H54 (cell line): ENCODE measurements around the gene ZNF619.

Experiments used
- DNase-seq: peaks from one replicate; pipeline ENCODE4 v3.0.0; 2011; ENCODE audit warnings: low spot score, mixed read lengths; ENCODE audit not compliant: insufficient read length
- FAIRE-seq: peaks from 3 replicates; lab custom pipeline; 2011; peaks lifted over from hg19 to GRCh38; lab: Jason Lieb, UNC
- POLR2A ChIP-seq: IDR thresholded peaks from 2 replicates; pipeline ENCODE4 v1.6.1; 2011; ENCODE audit warnings: low read depth, mild to moderate bottlenecking, low read length

ZNF619 gene

GRCh38 chr3:40499952-40500351, 23.0 kb downstream of the ZNF619 start:
- FAIRE-seq (no peak), DNase-seq (no peak)
- TF ChIP-seq POLR2A, result no peak

- no peak for TF ChIP-seq POLR2A
- DNase-seq (no peak), FAIRE-seq (no peak)
These were observed 25.1 kb downstream of the ZNF619 start for GRCh38 chr3:40502034-40502433.

- peak; percentile 59 for DNase-seq
These were observed 27.9 kb downstream of the ZNF619 start for GRCh38 chr3:40504636-40505430.

GRCh38 chr3:40505599-40506462, 28.9 kb downstream of the ZNF619 start, which contains the start of gene ZNF620:
Gene ZNF620 (plus strand): TSS chr3:40506039. CDS start chr3:40506353, 314 bp downstream.
- TF ChIP-seq POLR2A, result no peak
- FAIRE-seq, result no peak
- DNase-seq, result peak; percentile 34

More at GRCh38 chr3:40504636-40505430, 27.9 kb downstream of the ZNF619 start:
- peak; percentile 97 for FAIRE-seq
- no peak for TF ChIP-seq POLR2A

GRCh38 chr3:40511031-40511718, 34.3 kb downstream of the ZNF619 start:
- no peak for TF ChIP-seq POLR2A
- no peak for FAIRE-seq
- DNase-seq, result no peak

GRCh38 chr3:40516201-40516600, 39.3 kb downstream of the ZNF619 start:
- no peak for FAIRE-seq
- no peak for TF ChIP-seq POLR2A
- no peak for DNase-seq

- no peak for FAIRE-seq
- no peak for DNase-seq
- TF ChIP-seq POLR2A, result no peak
These were observed 41.1 kb downstream of the ZNF619 start for GRCh38 chr3:40518067-40518466.

GRCh38 chr3:40518848-40519247, 41.9 kb downstream of the ZNF619 start:
- DNase-seq (no peak), FAIRE-seq (no peak)
- no peak for TF ChIP-seq POLR2A

- no peak for DNase-seq
- FAIRE-seq, result no peak
- no peak for TF ChIP-seq POLR2A
These were observed 44.3 kb downstream of the ZNF619 start for GRCh38 chr3:40521254-40521653.

GRCh38 chr3:40523781-40524180, 46.9 kb downstream of the ZNF619 start:
- DNase-seq, result no peak
- no peak for FAIRE-seq

GRCh38 chr3:40524222-40524567, 47.3 kb downstream of the ZNF619 start:
- FAIRE-seq (no peak), DNase-seq (no peak)
- no peak for TF ChIP-seq POLR2A

More at GRCh38 chr3:40523781-40524180, 46.9 kb downstream of the ZNF619 start:
- TF ChIP-seq POLR2A, result no peak

GRCh38 chr3:40524568-40525285, 47.8 kb downstream of the ZNF619 start, which contains the start of gene ZNF621:
Gene ZNF621 (plus strand): TSS chr3:40524960. CDS start chr3:40525841, 881 bp downstream.
- FAIRE-seq, result peak; percentile 85
- DNase-seq, result peak; percentile 89
- peak; percentile 91 for TF ChIP-seq POLR2A

GRCh38 chr3:40528426-40528825, 51.5 kb downstream of the ZNF619 start:
- FAIRE-seq (no peak), DNase-seq (no peak)
- TF ChIP-seq POLR2A, result no peak
